ENCODE results near the gene PNMA8A. TPM values are rescaled to one million over a fixed set of nuclear protein-coding genes. Genes with fewer than 3 reads are reported as not detected.

PNMA8A gene
- total RNA-seq, 4 donors from 2014 or later = 1.4 to 5.3 (median 2.5) TPM

DNA sequence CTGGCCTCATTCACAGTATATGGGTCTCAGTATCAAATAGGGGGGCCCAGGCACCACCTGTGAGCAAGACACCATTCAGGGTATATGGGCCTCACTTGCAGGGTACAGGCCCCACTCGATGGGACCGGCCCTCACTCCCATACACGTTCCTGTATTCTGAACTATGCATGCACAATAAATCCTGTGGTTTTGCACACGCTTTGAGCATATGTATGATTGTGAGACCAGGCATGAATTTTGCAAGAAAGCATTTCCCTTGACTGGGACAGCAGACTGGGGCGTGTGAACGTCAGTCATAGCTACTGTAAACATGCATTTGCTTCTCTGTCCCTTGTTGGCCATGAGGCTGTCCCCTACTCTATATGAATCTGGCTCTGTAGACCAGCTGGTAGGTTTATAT is 24.9 kb upstream of the PNMA8A start:
- H3K27me3 ChIP-seq = peaks cover 0 to 41% (median 11%) of the 10 kb centered on the region in 4 donors
- intact Hi-C loops (cut with DNase I) = no loop called here
- WGBS = 74% methylated on average over 6 of the region's 6 CpGs
- TF ChIP-seq, protein P1, sequence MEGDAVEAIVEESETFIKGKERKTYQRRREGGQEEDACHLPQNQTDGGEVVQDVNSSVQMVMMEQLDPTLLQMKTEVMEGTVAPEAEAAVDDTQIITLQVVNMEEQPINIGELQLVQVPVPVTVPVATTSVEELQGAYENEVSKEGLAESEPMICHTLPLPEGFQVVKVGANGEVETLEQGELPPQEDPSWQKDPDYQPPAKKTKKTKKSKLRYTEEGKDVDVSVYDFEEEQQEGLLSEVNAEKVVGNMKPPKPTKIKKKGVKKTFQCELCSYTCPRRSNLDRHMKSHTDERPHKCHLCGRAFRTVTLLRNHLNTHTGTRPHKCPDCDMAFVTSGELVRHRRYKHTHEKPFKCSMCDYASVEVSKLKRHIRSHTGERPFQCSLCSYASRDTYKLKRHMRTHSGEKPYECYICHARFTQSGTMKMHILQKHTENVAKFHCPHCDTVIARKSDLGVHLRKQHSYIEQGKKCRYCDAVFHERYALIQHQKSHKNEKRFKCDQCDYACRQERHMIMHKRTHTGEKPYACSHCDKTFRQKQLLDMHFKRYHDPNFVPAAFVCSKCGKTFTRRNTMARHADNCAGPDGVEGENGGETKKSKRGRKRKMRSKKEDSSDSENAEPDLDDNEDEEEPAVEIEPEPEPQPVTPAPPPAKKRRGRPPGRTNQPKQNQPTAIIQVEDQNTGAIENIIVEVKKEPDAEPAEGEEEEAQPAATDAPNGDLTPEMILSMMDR (IDR thresholded peaks at IDR 0.05) = no peak
- TF ChIP-seq EP300 (IDR thresholded peaks at IDR 0.05) = no peak
- no peak for TF ChIP-seq POLR2AphosphoS5 (IDR thresholded peaks at IDR 0.05)
- no peak for TF ChIP-seq POLR2A (IDR thresholded peaks at IDR 0.05; ENCODE audit: low read depth)
- no peak overlapping the region for H3K4me3 ChIP-seq
- H3K9me3 ChIP-seq = no peaks in the 10 kb centered on the region
- no peaks in the 10 kb centered on the region for H3K36me3 ChIP-seq
- H3K4me1 ChIP-seq = peaks cover 11 to 42% (median 34%) of the 10 kb centered on the region in 4 donors
- H3K27ac ChIP-seq (replicated peaks in 1 of 4) = no peak overlapping the region
- no peak for DNase-seq (ENCODE audit: extremely low spot score)

DNA sequence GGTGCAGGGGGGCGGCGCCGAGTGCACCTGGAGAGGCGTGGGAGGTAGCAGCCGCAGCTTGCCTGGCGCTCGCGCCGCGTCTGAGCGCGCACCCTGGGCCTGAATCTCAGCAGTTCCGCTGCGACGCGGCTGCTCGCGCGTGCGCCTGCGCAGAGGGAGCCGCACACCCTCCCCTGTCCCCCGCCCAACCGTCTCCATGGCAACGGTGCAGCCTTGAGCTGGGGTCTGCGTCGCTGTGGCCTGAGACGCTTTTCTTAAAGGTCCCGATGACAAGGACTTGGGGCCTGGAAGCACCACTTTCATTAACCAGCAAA is 24.4 kb upstream of the PNMA8A start, which contains the start of gene PNMA8B:
Gene PNMA8B (minus strand): TSS at position 82 of the 314 bp plus-strand sequence. CDS start 402 bp downstream, outside the sequence.
- Histone ChIP-seq H3K36me3 (no peaks in the 10 kb centered on the region), H3K27me3 (peaks cover 0 to 47% (median 11%) of the 10 kb centered on the region in 4 donors), H3K4me3 (peak within 1 kb of the TSS; percentile 41 to 54 (median 44)), H3K4me1 (peaks cover 11 to 42% (median 34%) of the 10 kb centered on the region in 4 donors), H3K27ac (replicated peaks in 1 of 4) (no peak within 1 kb of the TSS), H3K9me3 (no peaks in the 10 kb centered on the region)
- 23% methylated on average over 5 of the region's 29 CpGs for WGBS
- intact Hi-C loops (cut with DNase I) = no loop called here
- DNase-seq (ENCODE audit: extremely low spot score) = no peak
- no peak for TF ChIP-seq EP300 (IDR thresholded peaks at IDR 0.05)
- TF ChIP-seq POLR2AphosphoS5 (IDR thresholded peaks at IDR 0.05) = no peak
- TF ChIP-seq POLR2A (IDR thresholded peaks at IDR 0.05; ENCODE audit: low read depth) = no peak
- TF ChIP-seq, protein P1 (IDR thresholded peaks at IDR 0.05) = no peak

DNA sequence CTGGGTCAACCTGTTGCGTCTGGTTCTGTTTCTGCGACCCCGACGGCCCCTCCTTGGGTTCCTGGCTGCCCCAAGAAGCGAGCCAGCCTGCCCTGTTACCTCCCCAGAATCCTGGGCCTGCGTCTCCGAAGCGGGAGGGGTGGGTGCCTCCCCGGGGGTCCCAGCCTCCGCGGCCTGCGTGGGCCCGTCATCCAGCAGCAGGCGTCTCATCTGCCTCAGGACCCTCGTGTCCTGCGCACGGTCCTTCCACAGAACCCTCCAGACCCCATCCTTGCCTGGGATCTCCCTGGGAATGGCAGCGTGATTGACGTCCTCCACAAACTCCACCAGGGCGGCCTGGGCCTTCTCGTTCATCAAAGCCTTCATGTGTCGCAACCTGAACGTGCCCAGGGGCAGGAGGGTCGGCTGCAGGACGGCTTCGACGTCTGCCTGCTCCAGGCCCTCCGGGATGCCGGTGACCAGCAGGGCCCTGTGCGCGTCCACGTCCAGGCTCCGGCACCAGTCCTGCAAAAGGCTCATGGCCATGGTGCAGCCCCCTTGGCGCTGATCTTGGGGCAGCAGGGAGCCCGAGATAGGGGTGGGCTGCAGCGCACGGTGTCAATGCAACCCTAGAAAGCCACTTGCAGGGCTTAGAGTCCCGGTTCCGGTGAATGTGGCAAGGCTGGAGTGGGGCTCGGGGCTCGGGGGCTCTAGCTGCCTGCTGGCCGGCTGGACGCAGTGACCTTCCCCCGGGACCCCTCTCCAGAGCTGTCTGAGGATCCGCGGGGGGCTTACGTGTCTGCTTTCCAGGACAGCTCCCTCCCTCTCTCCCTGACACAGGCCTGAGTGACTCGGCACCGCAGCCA is 23.8 kb upstream of the PNMA8A start:
- H3K36me3 ChIP-seq = no peaks in the 10 kb centered on the region
- peaks cover 11 to 42% (median 35%) of the 10 kb centered on the region in 4 donors for H3K4me1 ChIP-seq
- 57% methylated on average over 24 of the region's 49 CpGs for WGBS
- peak overlapping the region; percentile 41 to 54 (median 44) for H3K4me3 ChIP-seq
- H3K27ac ChIP-seq (replicated peaks in 1 of 4) = no peak overlapping the region
- H3K27me3 ChIP-seq = peaks cover 0 to 52% (median 14%) of the 10 kb centered on the region in 4 donors
- intact Hi-C loops (cut with DNase I) = no loop called here
- no peaks in the 10 kb centered on the region for H3K9me3 ChIP-seq
- TF ChIP-seq POLR2A (IDR thresholded peaks at IDR 0.05; ENCODE audit: low read depth) = no peak
- TF ChIP-seq, protein P1 (IDR thresholded peaks at IDR 0.05) = no peak
- TF ChIP-seq POLR2AphosphoS5 (IDR thresholded peaks at IDR 0.05) = no peak
- TF ChIP-seq EP300 (IDR thresholded peaks at IDR 0.05) = no peak
- no peak for DNase-seq (ENCODE audit: extremely low spot score)

DNA sequence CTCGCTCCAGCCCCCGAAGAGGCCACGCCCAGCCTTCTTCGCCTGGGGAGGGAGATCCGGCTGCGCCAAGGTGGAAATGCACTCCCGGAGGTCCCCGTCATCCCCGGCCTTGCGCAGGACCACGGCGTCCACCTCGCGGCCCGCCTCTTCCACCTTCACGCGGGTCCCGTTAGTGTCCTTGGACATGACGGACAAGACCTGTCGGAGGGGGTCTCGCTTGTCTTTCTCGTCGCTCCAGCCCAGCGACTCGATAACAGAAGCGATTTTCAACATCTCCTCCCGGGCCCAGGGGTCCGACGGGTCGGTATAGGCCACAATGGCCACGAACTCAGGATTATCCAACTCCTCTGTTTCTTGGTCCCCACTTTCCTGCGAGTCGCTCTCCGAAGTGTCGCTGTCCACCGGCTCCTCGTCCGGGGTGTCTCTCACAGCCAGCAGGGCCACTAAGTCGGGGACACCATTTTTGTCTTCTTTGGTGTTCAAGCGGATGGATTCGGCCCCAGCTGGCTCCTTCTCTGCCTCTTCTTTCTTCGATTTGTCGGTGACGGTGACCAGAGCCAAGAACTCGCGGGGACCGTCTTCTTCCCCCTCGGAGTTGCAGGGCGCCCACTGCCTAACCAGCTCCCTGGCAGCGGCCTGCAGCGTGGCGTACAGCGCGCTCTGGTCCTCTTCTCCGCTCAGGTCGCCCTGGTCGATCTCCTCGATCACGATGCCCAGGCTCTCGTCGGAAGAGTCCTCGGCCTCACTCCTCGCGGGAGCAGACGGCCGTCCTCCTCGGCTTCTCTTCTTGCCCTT is 23.0 kb upstream of the PNMA8A start:
- peaks cover 20 to 51% (median 43%) of the 10 kb centered on the region in 4 donors for H3K4me1 ChIP-seq
- peaks cover 0 to 60% (median 21%) of the 10 kb centered on the region in 4 donors for H3K27me3 ChIP-seq
- DNase-seq (ENCODE audit: extremely low spot score) = no peak
- no peaks in the 10 kb centered on the region for H3K9me3 ChIP-seq
- 76% methylated on average over 60 of the region's 67 CpGs for WGBS
- TF ChIP-seq POLR2A (IDR thresholded peaks at IDR 0.05; ENCODE audit: low read depth) = no peak
- intact Hi-C loops (cut with DNase I) = no loop called here
- H3K27ac ChIP-seq (replicated peaks in 1 of 4) = no peak overlapping the region
- H3K4me3 ChIP-seq = peak overlapping the region; percentile 50 to 58 (median 56)
- no peaks in the 10 kb centered on the region for H3K36me3 ChIP-seq

Measured in esophagus muscularis mucosa (tissue), 4 donors.